Ishikawa (cell line): ENCODE results near the gene PXDC1.

Experiments
- CEBPB ChIP-seq: IDR thresholded peaks from 2 replicates; pipeline ENCODE4 v1.6.1; 2012
- CREB1 ChIP-seq: IDR thresholded peaks from 2 replicates; pipeline ENCODE4 v1.6.1; 2012; ENCODE audit warnings: low read depth
- EGR1 ChIP-seq: IDR thresholded peaks from 2 replicates; pipeline ENCODE4 v1.6.1; 2012
- EP300 ChIP-seq: IDR thresholded peaks from 2 replicates; pipeline ENCODE4 v1.6.1; 2012; ENCODE audit warnings: borderline replicate concordance
- FOXM1 ChIP-seq: IDR thresholded peaks from 2 replicates; pipeline ENCODE4 v1.6.1; 2012; ENCODE audit warnings: low read depth, borderline replicate concordance
- MAX ChIP-seq: IDR thresholded peaks from 2 replicates; pipeline ENCODE4 v1.6.1; 2012
- NFIC ChIP-seq: IDR thresholded peaks from 2 replicates; pipeline ENCODE4 v1.6.1; 2012
- RAD21 ChIP-seq: IDR thresholded peaks from 2 replicates; pipeline ENCODE4 v1.6.1; 2012; ENCODE audit warnings: low read depth
- REST ChIP-seq: IDR thresholded peaks from 2 replicates; pipeline ENCODE4 v1.6.1; 2012; ENCODE audit warnings: low read depth, mild to moderate bottlenecking
- TAF1 ChIP-seq: IDR thresholded peaks from 2 replicates; pipeline ENCODE4 v1.6.1; 2012; ENCODE audit warnings: low read depth, mild to moderate bottlenecking
- TCF12 ChIP-seq: IDR thresholded peaks from 2 replicates; pipeline ENCODE4 v1.6.1; 2012; ENCODE audit warnings: low read depth
- TEAD4 ChIP-seq: IDR thresholded peaks from 2 replicates; pipeline ENCODE4 v1.6.1; 2012
- YY1 ChIP-seq: IDR thresholded peaks from 2 replicates; pipeline ENCODE4 v1.6.1; 2012; ENCODE audit warnings: low read depth
- ZBTB7A ChIP-seq: IDR thresholded peaks from 2 replicates; pipeline ENCODE4 v1.6.1; 2012; ENCODE audit warnings: low read depth
- TF ChIP-seq, protein P1 (sequence below): IDR thresholded peaks from 2 replicates; pipeline ENCODE4 v1.6.1; 2012

The PXDC1 gene

GRCh38 chr6:3777730-3778461, 26.4 kb upstream of the PXDC1 start:
- TF ChIP-seq EGR1 (no peak), FOXM1 (no peak), CREB1 (no peak), ZBTB7A (no peak), TAF1 (no peak), REST (no peak), EP300 (no peak)
- TF ChIP-seq, protein P1, sequence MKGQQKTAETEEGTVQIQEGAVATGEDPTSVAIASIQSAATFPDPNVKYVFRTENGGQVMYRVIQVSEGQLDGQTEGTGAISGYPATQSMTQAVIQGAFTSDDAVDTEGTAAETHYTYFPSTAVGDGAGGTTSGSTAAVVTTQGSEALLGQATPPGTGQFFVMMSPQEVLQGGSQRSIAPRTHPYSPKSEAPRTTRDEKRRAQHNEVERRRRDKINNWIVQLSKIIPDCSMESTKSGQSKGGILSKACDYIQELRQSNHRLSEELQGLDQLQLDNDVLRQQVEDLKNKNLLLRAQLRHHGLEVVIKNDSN: no peak

GRCh38 chr6:3776881-3777507, 25.5 kb upstream of the PXDC1 start:
- no peak for TF ChIP-seq MAX
- no peak for TF ChIP-seq EGR1
- no peak for TF ChIP-seq YY1
- TF ChIP-seq CREB1: no peak
- TF ChIP-seq TCF12: no peak
- no peak for TF ChIP-seq CEBPB
- TF ChIP-seq TEAD4: no peak
- TF ChIP-seq NFIC: no peak
- TF ChIP-seq, protein P1: no peak
- TF ChIP-seq ZBTB7A: no peak
- no peak for TF ChIP-seq EP300
- TF ChIP-seq FOXM1: no peak

GRCh38 chr6:3775847-3776246, 24.3 kb upstream of the PXDC1 start:
- TF ChIP-seq TEAD4: no peak
- TF ChIP-seq CEBPB: no peak
- TF ChIP-seq YY1: no peak
- TF ChIP-seq RAD21: no peak
- TF ChIP-seq NFIC: no peak
- TF ChIP-seq EP300: no peak
- TF ChIP-seq MAX: no peak
- no peak for TF ChIP-seq FOXM1
- no peak for TF ChIP-seq ZBTB7A
- no peak for TF ChIP-seq CREB1

GRCh38 chr6:3775386-3775785, 23.9 kb upstream of the PXDC1 start:
- TF ChIP-seq ZBTB7A: no peak
- TF ChIP-seq NFIC: no peak
- TF ChIP-seq EP300: no peak
- no peak for TF ChIP-seq CREB1
- TF ChIP-seq YY1: no peak
- TF ChIP-seq, protein P1: no peak
- no peak for TF ChIP-seq CEBPB
- no peak for TF ChIP-seq MAX
- no peak for TF ChIP-seq TAF1
- TF ChIP-seq REST: no peak
- TF ChIP-seq TEAD4: no peak
- no peak for TF ChIP-seq TCF12
- TF ChIP-seq FOXM1: no peak

GRCh38 chr6:3773678-3774298, 22.3 kb upstream of the PXDC1 start:
- TF ChIP-seq EP300 (peak; percentile 37; the same call in 1 of the 2 replicates), NFIC (peak; percentile 66), ZBTB7A (no peak), FOXM1 (no peak), CEBPB (peak; percentile 48), TAF1 (no peak), TCF12 (no peak), YY1 (no peak), CREB1 (no peak), TEAD4 (no peak), EGR1 (no peak), RAD21 (no peak), MAX (no peak), REST (no peak)
- TF ChIP-seq, protein P1: no peak
